ENCODE data around the gene COX20.
"Not testable (repeated sequence)": the region's sequence is repeated elsewhere in the genome, so short reads cannot be mapped to it uniquely, and the experiment has no call there.

COX20 gene, protein sequence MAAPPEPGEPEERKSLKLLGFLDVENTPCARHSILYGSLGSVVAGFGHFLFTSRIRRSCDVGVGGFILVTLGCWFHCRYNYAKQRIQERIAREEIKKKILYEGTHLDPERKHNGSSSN

DNA sequence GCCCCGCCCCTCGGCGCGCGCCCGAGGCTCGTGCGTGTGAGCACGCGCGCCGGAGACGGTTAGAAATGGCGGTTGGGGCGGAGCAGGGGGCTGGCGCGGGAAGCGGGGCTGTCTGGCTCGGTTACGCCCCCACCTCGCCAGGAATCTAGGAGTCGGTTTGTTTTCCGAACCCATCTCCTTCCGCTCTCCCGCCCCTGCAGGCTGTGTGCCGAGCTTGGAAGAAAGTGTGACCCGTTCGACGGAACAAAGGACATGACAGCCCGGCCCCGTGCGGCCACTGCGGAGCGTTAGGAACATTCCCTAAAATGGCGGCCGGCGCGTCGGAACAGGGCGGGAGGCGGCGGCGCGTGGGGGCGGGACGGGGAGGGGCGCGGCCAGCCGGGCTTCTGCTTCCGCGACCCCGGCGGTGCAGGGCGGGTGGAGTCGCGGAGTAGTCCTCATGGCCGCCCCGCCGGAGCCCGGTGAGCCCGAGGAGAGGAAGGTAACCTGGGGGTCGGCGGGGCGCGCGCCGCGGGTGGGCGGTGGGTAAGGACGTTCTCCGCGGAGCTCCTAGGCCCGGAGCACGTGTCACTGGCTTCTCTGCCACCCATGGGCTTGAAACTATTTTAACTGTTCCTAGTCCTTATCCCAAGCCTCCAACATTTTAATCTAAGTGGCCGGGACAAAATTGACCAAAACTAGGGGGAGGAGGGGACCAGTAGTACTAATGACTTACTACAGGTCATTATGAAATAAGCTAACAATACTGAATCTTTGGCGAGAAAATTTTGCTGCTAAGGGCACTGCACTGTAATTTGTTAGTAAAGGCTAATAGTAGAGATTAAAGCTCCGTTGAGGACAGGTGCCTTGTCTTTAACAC, at the start of gene COX20:
TSS of gene COX20 (plus strand) at position 383 of the 859 bp plus-strand sequence. CDS start at position 440, 57 bp downstream.
- peak; percentile 85 for DNase-seq

DNA sequence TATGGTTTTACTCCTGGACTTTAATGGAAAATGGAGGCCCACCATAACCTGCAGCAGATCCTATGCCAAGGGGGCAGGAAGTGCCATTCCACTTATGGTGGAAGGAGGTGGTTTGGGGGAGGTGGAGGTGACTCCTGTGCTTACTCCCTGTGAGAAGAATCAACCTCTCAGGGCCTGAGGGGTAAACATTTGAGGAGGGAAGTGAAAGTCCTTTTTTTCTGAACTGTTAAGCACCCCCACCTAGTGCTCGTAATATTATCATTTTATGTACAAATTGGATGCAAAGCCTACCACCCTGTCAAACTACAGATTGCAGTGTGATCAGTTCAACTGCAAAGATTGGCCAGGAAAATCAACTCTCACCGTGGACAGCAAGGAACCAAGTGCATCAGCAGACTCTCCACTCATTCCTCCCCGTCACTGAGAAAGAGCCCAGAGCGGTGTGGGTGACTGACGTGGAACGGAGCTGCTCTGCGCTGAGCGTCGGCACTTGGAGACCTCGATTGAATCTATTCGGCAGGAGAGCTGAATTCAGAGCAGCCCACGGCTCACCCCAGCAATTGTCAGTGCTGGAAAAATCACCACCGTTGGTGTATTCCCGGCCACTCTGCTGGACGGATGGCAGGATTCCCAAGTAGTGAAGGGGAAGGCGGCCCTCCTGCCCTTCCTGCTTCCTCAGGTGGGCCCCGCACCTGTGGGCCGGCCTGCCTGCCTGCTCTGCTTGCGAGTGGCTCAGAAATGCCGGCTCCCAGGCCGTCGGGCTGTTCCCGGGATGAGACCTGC, 46.8 kb upstream of the COX20 start:
- DNase-seq: no peak

DNA sequence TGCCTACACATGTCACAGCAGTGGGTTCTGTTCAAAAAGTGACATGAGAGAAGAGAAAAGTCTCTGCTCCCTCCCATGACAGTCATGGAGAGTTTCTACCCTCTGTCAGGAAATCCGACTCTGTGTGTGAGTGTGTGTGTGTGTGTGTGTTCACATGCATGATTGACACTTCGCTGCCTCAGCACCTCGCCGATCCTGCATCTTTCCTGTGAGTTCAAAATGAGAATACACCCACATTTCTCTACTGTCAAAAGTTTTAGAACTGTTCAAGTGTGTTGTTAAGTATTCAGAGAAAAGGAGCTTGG, 46.2 kb upstream of the COX20 start:
- no peak for DNase-seq

DNA sequence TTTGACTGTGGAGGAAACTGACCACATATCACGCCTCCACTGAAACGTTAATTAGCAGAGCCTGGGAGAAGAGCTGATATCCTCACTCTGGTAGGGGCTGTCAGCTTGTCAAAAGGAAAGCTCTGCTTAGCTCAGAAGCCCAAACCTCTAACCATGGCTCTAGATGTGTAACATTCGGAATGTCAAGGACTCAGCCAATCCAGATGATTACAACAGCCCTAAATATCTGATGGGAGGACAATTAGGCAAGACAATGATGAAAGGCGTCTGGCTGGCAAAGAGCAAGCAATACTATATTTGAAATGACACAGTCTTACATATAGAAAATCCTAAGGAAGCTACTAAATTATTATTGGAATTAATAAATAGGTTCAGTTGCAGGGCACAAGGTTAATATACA, 45.7 kb upstream of the COX20 start:
- no peak for DNase-seq

DNA sequence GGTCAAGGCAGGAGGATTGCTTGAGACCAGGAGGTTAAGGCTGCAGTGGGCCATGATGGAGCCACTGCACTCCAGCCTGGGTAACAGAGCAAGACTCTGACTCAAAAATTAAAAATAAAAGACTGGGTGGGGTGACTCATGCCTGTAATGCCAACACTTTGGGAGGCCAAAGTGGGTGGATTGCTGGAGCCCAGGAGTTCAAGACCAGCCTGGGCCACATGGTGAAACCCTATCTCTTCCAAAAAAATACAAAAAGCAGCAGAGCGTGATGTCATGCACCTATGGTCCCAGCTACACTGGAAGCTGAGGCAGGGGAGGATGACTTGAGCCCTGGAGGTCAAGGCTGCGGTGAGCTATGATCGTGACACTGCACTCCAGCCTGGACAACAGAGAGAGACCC, 44.4 kb upstream of the COX20 start:
- no peak for DNase-seq

DNA sequence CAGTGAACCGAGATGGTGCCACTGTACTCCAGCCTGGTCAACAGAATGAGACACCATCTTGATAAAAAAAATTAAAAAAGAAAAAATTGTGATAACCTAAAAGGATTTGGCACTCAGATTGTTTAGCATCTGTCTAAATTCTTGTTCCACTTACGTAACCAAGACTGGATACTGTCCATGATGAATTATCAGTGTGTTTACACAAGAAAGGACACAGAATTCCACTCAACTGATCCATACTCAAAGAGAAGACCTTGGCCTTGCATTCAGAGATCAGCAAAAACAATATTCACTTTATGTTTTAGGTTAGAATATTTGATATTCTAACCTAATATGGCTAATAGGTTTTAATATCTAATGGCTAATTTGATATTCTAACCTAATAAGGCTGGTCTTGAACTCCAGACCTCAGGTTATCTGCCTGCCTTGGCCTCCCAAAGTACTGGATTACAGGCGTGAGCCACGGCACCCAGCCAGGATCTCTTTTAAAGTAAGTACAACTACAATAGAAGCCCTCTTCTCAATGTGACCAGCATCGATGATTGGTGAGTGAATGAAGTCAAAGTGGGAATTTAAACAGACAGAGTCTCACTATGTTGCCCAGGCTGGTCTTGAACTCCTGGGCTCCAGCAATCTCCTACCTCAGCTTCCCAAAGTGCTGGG, 43.1 kb upstream of the COX20 start:
- peak; percentile 59 for DNase-seq

DNA sequence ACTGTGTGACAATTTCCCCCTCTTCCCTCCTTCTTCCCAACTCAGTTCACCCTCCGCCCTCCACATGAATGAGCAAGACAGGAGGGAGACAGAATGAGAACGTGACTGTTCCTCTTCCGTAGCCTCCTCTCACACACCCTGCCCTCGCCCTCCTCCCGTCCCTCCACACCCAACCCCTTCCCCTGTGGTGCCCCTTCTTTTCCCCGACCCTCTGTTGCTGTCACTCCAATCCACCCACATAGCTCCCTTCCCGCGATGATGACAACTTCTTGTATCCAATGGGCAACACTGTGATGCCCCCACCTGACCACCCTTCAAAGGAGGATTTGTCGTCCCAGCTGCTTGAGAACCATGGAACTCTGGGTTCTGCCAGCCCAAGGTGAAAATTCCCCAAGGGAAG, 41.4 kb upstream of the COX20 start:
- no peak for DNase-seq

DNA sequence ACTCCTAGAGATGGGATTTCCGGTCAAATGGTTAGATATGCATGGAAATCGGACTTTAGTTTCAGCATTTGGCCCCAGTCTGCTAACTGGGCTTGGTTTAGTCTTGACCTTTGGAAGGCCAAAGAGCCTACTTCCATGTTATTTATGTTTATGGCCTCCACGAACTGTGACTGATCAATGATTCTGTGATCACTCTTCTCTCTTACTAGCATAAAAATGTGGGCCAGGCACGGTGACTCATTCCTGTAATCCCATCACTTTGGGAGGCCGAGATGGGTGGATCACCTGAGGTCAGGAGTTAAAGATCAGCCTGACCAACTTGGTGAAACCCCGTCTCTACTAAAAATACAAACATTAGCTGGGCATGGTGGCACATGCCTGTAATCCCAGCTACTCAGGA, 40.9 kb upstream of the COX20 start:
- not testable (repeated sequence) for DNase-seq

DNA sequence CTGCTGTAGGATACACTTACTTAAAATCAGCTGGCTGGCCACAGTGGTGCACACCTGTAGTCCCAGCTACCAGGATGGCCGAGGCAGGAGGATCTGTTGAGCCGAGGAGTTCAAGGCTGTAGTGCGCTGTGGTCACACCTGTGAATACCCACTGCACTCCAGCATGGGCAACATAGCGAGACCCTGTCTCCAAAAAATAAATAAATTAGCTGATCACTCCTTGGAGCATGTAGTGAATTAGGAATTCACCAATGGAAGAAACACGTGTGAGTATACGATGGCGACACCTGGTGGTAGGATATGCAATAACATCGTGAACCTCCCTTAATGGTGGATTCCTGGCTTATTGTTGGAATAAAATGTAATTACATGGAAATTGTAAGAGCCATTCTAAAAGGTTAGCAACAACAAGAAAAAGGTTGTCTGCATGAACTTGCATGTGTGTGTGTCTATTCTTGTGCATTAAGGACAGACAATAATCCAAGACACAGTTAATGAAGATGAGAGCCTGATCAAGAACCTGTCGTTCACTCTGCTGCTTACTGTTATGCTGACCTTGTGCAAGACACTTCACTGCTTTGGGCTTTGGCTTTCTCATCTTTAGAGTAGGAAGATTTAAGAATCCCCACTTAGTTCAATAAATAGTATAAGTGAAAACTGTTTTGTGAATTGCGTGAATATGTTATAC, 38.6 kb upstream of the COX20 start:
- DNase-seq: peak; percentile 32

DNA sequence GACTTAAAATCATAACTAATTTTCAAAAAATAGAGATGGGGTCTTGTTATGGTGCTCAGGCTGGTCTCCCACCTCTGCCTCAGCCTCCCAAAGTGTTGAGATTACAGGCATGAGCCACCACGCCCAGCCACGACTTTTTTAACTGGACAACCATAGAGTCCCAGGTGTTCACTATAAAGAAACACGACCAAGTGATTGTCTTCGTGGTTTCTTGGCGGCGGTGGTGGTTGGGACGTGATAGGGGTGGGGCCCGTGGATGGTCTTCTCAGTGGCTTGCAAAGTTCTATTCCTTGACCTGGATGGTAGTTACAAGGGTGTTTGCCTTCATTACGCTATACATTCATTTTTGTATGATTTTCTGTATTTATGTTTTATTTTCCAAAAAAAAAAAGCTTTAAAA, 34.6 kb upstream of the COX20 start:
- DNase-seq: no peak

DNA sequence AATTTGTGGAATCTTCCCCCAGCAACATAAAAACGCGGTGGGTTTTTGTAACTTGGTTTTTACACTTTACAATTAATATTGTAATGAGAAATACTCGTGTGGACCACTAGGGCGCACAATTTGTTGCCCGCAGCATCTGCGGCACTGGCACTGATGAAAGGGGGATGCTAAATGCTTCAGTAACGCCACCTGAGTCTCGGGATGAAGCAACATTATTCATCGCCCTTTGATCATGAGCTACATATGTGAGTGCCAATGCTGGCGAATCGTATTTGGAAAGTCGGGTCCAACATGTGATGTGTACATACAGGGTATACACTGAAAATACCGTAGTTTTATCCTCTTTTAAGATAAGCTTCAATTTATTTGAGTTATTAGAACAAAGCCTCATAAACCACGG, 34.2 kb upstream of the COX20 start:
- DNase-seq: peak; percentile 27

DNA sequence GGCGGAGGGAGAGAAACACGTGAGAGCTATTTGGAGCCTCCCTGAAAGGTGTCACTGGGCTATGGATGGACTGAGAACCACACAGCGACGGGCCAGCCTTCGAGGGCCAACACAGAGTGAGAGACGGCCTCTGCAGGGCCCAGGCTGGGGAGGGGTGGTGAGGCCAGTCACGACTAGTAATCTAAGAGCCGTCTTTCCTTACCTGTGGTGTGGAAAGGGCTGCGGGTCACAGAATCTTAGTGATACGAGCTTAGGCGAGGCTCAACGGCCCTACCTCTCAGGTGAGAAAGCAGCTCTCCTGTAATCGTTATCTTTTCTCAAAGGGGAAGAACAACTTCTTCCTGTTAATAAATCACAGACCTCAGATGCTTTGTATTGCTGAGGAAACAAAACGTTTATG, 33.4 kb upstream of the COX20 start:
- DNase-seq: no peak

DNA sequence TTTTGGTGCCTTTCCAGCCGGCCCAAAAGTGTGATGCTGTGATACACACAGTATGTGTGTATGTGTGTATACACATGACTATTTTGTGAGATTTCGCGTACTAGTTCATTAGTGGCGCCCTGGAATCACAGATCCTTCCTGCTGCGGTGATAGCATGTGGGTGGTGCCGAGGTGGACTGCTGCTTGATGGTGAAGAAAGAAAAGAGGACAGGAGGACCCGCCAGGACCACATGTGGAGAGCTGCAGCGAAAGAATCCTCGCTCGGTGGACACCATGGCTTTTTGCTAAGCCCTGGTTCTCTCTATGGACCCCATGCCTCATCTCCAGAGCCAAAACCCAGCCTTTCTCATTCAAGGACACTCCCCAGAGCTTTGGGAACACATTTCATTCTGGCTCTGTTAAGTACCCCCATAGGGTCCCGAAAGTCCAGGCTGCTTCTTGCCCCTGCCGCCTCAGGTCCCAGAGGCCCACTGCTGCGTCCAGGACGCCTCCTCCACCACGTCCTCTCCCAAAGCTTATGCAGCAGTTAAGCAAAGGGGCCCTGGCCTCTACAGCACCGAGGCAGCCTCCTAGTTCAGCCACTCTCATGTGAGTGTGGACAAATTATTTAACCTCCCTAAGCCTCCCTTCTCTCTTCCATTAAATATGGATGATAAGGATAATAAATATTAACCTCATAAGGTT, 32.8 kb upstream of the COX20 start:
- DNase-seq: no peak

DNA sequence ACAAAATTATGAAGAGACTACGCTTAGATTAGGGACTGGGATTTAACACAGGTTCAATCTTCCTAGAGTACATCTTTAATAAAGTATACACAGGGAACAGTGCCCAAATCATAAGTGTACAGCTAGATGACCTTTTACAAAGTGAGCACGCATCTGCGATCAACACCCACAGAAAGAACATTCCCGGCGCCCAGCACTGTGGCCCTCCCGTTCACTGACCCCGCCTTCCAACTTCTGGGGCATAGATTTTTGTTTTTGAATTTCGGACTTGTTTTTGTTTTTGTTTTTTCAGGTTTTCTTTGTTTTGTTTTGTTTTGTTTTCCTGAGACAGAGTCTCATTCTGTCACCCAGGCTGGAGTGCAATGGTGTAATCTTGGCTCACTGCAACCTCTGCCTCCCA, 30.6 kb upstream of the COX20 start:
- DNase-seq: no peak

DNA sequence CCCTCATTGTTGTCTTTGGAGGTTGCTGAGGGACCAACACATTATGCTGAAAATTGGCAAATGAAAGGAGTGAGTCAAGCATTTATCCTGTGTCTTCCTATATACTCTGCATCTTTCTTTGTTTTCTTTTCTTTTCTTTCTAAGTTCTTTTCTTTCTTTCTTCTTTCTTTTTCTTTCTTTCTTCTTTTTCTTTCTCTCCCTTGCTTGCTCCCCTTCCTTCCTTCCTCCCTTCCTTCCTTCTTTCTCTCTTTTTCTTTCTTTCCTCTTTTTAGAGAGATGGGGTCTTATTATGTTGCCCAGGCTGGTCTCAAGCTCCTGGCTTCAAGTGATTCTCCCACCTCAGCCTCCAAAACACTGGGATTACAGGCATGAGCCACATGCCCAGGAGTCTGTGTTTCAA, 28.3 kb upstream of the COX20 start:
- no peak for DNase-seq

DNA sequence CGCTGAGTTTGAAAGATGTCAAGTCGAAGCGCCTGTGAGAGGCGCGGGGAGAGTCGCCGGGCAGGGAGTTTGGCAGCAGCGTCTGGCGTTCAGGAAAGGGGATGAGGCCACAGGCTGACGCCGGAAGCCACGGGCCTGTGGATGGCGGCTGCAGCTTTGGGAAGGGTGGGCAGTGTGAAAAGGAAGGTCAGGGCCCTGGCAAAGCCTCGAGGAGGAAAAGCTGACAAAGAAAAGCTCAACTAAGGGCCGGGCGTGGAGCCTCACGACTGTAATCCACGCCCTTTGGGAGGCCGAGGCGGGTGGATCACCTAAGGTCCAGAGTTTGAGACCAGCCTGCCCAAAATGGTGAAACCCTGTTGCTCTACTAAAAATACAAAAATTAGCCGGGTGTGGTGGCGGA, 25.2 kb upstream of the COX20 start:
- DNase-seq: no peak

DNA sequence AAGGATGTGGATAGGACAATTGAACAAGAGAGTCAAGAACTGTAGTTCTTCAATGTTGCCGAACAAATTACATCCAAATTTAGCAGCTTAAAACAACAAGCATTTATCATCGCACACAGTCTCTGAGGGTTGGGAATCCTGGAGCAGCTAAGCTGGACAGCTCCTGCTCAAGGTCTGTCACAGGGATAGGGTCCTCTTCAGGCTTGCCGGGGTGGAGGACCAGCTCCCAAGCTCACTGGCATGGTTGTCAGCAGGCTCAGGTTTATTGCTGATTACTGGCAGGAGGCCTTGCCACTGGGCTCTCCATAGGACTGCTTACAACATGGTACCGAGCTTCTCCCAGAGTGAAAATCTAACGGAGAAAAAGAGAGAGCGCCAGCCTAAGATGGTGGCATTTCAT, 22.1 kb upstream of the COX20 start:
- DNase-seq: no peak

DNA sequence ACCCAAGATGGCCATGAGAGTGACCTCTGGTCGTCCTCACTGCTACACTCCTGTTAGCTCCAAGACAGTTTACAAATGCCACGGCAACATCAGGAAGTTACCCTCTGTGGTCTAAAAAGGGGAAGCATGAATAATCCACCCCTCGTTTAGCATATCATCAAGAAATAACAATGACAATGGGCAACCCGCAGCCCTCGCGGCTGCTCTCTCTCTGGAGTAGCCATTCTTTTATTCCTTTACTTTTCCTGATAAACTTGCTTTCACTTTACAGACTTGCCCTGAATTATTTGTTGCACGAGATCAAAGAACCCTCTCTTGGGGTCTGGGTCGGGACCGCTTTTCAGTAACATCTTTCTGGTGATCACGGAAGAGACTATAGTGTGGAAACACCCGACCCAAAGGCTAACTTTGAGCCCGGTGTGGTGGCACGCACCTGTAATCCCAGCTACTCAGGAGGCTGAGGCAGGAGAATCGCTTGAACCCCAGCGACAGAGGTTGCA, 19.8 kb upstream of the COX20 start:
- DNase-seq: no peak

DNA sequence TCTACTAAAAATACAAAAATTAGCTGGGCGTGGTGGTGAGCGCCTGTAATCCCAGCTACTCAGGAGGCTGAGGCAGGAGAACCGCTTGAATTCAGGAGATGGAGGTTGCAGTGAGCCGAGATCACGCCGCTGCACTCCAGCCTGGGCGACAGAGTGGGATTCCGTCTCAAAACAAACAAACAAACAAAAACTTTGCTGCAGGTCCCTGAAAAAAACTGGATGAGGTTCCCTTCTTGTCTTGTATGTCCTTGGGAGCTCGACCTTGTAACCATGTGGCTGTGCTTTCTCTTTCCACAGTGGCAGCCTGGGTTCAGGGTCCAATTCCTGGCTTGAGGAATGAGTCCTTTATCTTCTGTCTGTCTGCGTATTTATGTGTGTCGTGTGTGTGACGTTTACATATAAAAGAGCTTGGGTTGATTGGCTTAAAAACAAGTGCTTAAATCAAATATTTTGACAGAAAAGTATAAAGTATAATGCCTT, 18.0 kb upstream of the COX20 start:
- no peak for DNase-seq

DNA sequence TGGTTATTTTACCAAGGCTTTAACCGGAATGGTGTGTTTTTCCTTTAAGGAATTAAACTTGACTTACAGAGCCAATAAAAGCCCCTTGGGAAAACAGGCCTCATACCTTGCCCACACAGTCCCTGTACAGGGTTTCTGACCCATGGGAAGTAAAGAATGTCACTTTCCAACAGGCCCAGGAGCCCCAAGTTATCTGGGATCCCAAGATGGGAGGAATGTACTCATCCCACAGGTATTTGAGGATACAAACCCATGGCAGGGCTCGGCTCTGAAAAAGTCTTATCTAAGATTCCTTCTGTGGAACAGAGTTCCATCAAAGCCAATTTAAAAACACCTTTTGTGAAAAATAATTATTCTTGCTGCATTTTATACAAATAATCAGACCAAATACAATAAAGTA, 15.3 kb upstream of the COX20 start:
- DNase-seq: no peak

DNA sequence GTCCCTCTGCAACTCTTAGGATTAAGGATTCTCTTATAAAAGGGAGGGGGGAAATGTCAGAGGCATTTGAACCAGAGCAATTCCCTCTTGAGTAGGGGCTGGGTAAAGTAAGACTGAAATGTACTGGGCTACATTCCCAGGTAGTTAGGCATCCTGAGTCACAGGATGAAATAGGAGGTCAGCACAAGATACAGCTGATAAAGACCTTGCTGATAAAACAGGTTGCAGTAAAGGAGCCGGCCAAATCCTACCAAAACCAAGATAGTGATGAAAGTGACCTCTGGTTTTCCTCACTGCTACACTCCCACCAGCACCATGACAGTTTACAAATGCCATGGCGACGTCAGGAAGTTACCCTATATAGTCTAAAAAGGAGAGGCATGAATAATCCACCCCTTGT, 14.3 kb upstream of the COX20 start:
- no peak for DNase-seq

DNA sequence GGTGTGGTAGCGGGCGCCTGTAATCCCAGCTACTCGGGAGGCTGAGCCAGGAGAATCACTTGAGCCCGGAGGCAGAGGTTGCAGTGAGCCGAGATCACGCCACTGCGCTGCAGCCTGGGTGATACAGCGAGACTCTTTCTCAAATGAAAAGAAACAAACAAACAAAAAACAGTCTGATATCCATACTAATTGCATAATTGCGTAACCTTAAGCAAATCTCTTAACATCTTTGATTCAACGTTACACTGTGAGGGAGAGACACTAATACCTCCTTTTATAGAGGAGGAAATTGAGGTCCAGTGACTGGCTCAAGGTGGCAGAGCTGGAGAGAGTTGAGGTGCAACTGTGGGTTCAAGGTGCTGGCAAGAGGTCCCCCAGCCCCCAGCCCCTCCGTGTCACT, 12.6 kb upstream of the COX20 start:
- DNase-seq: no peak

Data from HCEC 1CT (cell line).